Endothelial cell of umbilical vein (primary cell): ENCODE results near the gene MOBP.
"Not testable (repeated sequence)": the region's sequence is repeated elsewhere in the genome, so short reads cannot be mapped to it uniquely, and the experiment has no call there.

Experiments
- POLR2A ChIP-seq: IDR thresholded peaks from 2 replicates; pipeline ENCODE4 v1.6.1; 2012; ENCODE audit warnings: low read depth, mild to moderate bottlenecking, control low read depth, low read length
- POLR2AphosphoS5 ChIP-seq: IDR thresholded peaks from 2 replicates; pipeline ENCODE4 v1.6.1; 2012; ENCODE audit warnings: low read depth, mild to moderate bottlenecking, control low read depth, low read length, moderate library complexity; ENCODE audit not compliant: insufficient read depth

- TF ChIP-seq POLR2AphosphoS5, POLR2A: not testable (repeated sequence)
Observed at GRCh38 chr3:39453872-39454271, 13.6 kb upstream of the MOBP start.
